GM19351 (cell line): ENCODE data around the gene KYAT1.

Experiments used
- ATAC-seq: cut with Tn5 transposase; IDR thresholded peaks from one replicate; pipeline ENCODE4 v1.9.1; 2021; ENCODE audit warnings: mild to moderate bottlenecking, moderate library complexity; ENCODE audit not compliant: unreplicated experiment

Gene KYAT1

GRCh38 chr9:128909859-128910258 is 28.1 kb upstream of the KYAT1 start:
- ATAC-seq = no peak

- no peak for ATAC-seq
Observed at GRCh38 chr9:128908372-128908771, 26.6 kb upstream of the KYAT1 start.

- no peak for ATAC-seq
Observed at GRCh38 chr9:128906741-128907140, 25.0 kb upstream of the KYAT1 start.

DNA sequence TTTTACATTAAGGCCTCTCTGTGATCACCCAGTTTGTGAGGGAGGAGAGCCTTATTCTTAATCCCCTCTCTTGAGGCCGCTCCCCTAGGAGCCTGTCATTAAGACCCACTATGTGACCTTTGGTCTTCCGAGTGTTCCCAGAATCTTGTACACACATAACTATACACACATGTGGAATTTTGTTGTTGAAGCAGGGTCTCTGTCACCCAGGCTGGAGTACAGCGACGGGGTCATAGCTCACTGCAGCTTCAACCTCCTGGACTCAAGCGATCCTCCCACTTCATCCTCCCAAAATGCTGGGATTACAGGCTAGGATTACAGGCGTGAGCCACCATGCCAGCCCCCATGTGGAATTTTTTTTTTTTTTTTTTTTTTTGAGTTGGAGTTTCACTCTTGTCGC is 24.2 kb upstream of the KYAT1 start:
- ATAC-seq = no peak

DNA sequence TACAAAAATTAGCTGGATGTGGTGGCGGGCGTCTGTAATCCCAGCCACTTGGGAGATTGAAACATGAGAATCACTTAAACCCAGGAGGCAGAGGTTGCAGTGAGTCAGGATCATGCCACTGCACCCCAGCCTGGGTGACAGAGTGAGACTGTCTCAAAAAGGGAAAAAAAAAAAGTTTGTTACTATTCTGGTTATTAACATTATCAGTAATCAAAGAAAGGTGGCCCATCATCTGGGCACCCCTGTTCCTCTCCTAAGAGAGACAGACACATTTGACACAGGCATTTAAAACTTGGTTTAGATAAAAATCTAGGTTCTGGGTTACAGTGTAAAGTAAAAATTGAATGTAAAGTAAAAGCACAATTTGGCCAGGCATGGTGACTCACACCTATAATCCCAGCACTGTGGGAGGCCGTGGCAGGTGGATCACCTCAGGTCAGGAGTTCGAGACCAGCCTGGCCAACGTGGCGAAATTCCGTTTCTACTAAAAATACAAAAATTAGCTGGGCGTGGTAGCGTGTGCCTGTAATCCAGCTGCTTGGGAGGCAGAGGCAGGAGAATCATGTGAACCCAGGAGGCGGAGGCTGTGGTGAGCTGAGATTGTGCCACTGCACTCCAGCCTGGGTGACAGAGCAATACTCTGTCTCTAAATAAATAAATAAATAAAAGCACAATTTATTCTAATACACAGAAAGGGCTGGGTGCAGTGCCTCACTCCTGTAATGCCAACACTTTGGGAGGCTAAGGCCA is 22.3 kb upstream of the KYAT1 start:
- ATAC-seq = no peak

DNA sequence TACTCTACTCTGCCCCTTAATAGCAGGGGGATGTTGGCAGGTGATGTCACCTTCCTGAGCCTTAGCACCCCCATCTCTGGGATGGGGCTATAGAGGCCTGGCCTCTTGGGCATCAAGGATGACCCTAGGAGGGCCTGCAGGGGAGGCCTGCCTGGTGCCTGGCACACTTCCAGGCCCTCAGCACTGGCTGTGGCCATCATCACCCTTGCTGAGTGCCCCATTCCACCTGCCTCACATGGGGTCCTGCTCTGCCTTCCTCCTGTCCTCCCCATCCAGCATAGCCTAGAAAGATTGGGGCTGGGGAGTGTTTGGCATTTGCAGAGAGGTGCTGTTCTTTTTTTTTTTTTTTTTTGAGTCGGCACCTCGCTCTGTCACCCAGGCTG is 21.3 kb upstream of the KYAT1 start:
- ATAC-seq = no peak

- peak; percentile 91 for ATAC-seq
Observed at GRCh38 chr9:128902351-128903078, 20.8 kb upstream of the KYAT1 start.

GRCh38 chr9:128901822-128902221 is 20.1 kb upstream of the KYAT1 start:
- ATAC-seq = no peak

- no peak for ATAC-seq
Observed at GRCh38 chr9:128901379-128901778, 19.6 kb upstream of the KYAT1 start.

DNA sequence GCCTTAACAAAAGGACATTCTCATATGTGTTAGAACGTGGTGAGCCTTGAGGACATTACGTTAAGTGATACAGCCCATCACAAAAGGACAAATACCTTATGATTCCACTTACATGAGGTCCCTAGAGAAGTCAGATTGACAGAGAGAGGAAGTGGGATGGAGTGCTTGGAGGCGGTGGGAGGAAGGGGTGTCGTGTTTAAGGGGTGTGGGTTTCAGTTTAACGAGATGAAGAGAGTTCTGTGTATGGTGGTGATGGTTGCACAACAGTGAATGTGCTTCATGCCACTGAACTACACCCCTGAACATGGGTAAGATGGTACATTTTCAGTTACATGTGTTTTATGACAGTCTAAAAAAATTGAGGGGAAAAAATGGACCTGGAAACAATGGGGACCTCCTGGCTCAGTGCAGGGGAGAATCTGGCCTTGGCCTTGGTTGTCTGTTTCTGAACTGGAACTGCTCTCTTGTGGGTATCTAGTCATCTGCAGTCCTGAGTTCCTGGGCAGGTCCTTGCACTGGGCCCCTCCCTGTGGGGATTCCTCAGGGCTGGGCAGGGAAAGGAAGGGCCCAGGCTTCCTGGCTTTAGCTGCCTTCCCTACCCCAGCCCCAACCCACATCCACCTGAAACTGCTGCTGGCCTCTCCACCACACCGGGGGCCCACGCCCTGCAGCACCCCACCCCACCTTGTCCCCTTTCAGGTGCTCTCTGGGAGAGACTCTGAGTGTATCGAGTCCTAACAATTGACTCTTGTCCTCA is 18.0 kb upstream of the KYAT1 start:
- ATAC-seq = no peak

DNA sequence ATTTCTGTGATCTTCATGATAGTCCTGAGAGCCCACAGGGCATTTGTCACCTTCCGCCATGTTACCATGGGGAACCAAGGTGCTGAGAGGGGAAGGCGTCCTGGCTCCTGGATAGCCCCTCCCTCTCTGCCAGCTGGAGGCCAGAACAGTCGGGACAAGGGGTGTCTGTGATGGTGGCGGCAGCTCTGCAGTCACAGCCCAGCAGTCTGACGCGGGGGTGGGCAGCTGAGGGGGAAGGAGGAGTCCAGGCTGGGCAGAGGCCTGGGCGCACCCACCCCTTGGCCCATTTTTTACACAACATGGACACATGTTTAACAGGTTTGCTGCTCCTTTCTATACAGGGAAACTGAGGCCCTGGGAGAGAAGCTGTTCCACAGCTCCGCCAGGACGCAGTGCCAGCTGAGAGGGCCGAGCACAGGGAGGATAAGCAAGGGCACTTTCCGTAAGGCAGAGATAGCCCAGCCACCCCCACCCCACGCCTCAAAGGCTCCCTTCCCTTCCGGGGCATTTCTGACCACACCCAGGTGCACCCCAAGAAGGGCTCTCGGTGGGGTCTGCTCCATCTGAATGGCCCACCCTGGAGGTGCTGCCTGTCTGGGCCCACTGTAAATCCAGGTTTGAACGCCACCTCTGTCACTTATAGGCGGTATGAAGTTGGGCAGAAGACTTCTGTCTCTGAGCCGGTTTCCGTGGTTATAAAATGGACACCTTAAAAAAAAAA is 17.3 kb upstream of the KYAT1 start:
- ATAC-seq = no peak

DNA sequence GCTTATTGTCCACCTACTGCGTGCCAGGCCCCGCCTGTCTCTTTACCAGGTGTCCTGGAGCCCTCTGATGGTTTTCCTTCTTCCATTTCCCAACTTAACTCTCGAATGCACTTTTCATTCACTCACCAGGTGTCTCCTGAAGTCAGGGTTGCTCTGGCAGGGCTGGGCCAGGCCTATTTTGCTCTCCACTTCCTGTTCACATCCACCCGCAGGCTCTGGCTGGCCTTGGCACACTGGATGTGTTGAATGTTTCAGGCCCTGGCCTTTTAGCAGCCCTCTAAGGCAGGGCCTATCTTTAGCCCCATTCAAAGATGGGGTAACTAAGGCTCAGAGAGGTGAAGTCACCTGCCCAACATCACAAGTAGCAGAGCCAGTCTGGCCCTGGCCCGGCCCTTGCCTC is 16.6 kb upstream of the KYAT1 start:
- ATAC-seq = no peak

DNA sequence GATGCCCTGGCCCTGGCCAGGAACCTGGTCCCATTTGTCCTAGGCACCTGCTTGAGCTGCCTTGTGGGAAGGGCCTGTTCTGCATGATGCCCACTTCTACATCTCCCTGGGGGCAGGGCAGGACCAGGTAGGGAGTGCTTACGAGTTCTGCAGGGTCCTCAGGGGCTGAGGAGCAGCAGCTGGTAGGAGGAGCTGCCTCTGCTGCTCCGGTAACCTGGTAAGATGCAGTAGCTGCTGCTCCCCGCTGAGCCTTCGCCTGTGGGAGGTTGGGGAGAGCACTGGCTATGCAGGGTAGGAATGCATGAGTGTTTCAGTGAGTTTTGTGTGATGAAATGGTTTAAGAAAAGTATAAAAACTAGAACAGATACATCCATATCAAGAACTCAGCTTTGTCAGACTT is 13.8 kb upstream of the KYAT1 start:
- no peak for ATAC-seq

DNA sequence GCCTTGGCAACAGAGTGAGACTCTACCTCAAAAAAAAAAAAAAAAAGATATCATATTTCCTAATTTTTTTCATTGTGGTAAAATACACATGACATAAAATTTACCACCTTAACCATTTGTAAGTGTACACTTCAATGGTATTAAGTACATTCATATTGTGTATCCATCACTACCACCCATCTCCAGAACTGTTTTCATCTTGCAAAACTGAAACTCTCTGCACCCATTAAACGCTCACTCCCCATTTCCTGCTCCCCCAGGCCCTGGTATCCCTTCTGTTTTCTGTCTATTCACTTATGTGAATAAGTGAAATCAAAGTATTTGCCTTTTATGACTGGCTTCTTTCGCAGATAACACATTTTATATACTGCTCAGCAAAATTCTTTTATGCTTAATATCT is 13.0 kb upstream of the KYAT1 start:
- no peak for ATAC-seq

GRCh38 chr9:128893354-128893753 is 11.6 kb upstream of the KYAT1 start:
- ATAC-seq = no peak

DNA sequence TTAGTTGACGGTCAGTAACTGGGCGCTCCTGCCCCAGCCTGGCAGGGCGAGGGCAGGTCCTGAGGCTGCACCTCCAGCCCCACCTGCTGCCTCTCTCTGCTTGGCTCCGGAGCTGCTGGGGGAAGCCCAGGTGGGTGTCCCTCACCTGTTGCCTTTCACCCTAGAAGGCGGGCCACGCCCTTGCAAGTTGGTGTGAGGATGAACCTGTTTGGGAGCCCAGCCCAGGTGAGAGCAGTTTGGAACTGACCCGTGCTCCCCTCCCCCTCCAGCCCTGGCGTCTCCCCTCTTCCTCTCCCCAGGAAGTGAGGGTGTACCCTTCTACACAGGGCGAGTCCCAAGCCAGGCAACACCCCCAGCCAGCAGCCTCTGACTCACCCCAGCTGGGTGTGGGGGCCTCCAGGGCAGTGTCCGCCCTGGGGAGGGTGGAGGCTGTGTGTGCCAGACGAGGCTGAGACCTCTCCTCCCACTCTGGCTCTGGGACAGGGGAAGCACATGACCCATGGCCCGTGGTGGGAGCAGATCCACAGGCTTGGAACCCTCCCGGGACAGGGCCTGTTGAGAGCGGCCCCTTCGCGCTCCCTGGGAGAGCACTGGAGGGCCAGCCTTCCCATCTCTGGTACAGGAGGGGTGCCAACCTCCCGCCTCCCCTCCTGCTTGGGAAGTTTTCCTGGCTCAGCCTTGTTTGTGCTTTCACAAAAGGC is 10.6 kb upstream of the KYAT1 start:
- ATAC-seq = no peak

DNA sequence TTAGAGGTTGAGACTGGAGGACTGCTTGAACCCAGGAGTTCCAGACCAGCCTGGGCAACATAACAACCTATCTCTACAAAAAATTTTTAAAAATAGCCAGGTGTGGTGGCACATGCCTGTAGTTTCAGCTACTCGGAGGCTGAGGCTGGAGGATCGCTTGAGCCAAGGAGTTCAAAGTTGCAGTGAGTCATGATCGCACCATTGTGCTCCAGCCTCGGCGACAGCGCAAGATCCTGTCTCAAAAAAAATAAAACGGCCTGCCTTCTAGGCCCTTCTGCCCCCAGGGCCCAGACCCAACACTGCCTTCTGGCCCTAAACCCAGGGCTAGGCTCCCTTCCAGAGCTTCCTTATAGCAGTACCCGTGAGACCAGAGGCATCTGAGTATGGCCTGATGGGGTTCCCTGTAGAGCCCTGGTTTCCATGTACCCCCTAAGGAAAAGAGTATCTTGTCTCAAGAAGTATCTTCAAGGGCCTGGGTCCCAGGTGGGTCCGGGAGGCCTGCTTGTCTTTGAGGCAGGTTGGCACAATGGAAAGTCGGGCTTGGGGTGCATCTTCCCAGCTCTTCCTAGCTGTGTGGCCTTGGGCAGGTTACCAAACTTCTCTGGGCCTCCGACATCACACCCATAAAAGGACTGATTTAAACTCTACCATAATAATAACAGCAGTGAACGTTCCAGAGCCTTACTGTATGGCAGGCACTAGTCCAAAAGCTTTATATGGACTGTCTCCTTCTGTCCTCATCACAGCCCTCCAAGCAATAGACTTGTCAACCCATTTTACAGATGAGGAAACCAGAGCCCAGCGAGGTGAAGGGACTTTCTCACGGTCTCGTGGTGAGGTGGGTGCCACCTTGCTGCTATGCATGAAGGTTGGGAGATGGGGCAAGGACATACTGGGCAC is 9.8 kb upstream of the KYAT1 start:
- ATAC-seq = no peak

DNA sequence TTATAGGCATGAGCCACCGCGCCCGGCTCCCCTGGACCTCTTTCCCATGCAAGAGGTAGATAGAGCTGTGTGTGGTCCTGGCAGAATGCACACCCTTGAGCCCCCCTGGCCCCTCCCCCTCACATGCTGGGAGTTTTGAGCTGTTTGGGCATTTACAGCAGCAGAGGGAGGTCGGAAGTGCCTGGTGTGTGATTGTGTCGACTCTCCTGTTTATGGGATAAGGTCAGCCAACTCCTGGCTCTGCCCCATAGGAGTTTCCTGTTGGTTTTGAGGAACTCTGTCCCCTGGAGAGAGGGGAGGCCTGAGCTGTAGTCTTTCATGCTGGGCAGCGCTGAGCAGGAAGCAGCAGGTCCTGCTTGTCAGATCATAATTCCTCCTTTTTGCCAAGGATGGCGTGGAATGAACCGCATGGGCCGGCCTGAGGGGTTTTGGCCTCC is 6.2 kb upstream of the KYAT1 start:
- no peak for ATAC-seq

- no peak for ATAC-seq
Observed at GRCh38 chr9:128887049-128887448, 5.3 kb upstream of the KYAT1 start.
